GM18499 (cell line): Measurements from ENCODE around the gene FIZ1.
"Not testable (repeated sequence)": the region's sequence is repeated elsewhere in the genome, so short reads cannot be mapped to it uniquely, and the experiment has no call there.

Experiments used
- ATAC-seq: cut with Tn5 transposase; IDR thresholded peaks from one replicate; pipeline ENCODE4 v1.9.1; 2021; ENCODE audit warnings: moderate number of reproducible peaks; ENCODE audit not compliant: insufficient read depth, unreplicated experiment

Gene FIZ1

GRCh38 chr19:55579766-55580621 lies 19.3 kb downstream of the FIZ1 start:
- no peak for ATAC-seq

- no peak for ATAC-seq
Observed at GRCh38 chr19:55578761-55579747, 20.3 kb downstream of the FIZ1 start.

- no peak for ATAC-seq
Observed at GRCh38 chr19:55578031-55578760, 21.1 kb downstream of the FIZ1 start.

GRCh38 chr19:55576746-55577145 lies 22.6 kb downstream of the FIZ1 start:
- ATAC-seq: no peak

DNA sequence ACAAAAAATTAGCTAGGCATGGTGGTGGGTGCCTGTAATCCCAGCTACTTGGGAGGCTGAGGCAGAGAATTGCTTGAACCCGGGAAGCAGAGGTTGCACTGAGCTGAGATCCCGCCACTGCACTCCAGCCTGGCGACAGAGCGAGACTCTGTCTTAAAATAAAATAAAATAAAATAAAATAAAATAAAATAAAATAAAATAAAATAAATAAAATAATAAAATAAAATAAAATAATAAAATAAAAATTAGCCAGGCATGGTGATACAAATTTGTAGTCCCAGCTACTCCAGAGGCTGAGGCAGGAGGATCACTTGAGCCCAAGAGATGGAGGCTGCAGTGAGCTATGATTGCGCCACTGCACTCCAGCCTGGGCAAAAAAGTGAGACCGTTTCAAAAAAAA lies 25.4 kb downstream of the FIZ1 start:
- ATAC-seq: not testable (repeated sequence)

GRCh38 chr19:55569477-55569876 lies 29.8 kb downstream of the FIZ1 start:
- ATAC-seq: not testable (repeated sequence)

- ATAC-seq: no peak
Observed at GRCh38 chr19:55567708-55568328, 31.5 kb downstream of the FIZ1 start.

- no peak for ATAC-seq
Observed at GRCh38 chr19:55566823-55567222, 32.5 kb downstream of the FIZ1 start.

GRCh38 chr19:55563261-55563690 lies 36.0 kb downstream of the FIZ1 start:
- ATAC-seq: no peak

DNA sequence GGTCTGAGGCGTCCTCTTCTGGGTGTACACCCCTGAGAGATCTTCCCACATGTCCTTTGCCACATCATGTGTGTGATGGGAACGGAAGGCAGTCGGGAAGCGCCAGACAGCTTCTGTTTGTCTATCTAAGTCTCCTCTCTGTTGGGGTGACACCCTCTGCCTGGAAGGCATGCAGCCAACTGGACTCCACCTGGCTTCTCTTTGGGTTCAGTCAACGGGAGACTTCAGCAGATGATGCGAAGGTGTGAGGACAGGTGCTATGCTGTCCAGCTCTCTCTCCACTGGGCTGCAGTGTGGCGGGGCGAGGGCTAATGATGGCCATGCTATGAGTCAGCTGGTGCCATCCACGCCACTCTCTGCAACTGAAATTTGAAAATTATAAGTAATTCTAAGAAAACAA lies 39.6 kb downstream of the FIZ1 start:
- no peak for ATAC-seq

DNA sequence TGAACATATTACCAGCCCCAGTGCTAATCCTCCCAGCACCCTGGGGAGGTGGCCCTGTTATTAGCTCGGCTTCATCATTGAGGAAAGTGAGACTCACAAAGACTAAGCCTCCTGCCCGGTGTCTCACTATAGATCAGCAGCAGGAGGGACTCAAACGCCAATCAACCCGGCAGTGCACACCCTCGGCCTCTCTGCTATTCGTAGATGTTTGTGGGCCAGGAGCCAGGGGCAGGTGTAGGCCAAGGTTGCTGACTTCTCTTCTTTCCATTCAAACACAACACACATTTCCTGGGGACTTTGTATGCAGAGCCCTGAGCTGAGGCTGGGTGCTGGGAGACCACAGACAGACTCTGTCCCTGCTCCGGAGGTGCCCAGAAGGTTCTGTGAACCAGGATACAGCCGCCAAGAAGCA lies 44.6 kb downstream of the FIZ1 start:
- ATAC-seq: no peak

DNA sequence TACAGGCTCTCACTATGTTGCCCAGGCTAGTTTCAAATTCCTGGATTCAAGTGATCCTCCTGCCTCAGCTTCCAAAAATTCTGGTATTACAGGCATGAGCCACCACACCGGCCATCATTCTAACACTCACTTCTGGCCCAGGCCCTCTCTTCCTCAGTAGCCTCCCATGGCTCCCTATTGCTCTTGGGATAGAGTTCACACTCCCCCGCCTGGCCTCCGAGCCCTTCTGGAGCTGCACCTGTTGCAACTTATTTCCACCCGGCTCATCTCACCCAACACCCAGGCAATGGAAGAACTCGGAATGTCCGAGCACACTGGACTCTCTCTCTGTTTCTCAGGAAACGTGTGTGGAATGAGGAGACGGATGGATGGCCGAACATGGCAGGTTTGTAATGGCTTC lies 45.0 kb downstream of the FIZ1 start:
- ATAC-seq: no peak

DNA sequence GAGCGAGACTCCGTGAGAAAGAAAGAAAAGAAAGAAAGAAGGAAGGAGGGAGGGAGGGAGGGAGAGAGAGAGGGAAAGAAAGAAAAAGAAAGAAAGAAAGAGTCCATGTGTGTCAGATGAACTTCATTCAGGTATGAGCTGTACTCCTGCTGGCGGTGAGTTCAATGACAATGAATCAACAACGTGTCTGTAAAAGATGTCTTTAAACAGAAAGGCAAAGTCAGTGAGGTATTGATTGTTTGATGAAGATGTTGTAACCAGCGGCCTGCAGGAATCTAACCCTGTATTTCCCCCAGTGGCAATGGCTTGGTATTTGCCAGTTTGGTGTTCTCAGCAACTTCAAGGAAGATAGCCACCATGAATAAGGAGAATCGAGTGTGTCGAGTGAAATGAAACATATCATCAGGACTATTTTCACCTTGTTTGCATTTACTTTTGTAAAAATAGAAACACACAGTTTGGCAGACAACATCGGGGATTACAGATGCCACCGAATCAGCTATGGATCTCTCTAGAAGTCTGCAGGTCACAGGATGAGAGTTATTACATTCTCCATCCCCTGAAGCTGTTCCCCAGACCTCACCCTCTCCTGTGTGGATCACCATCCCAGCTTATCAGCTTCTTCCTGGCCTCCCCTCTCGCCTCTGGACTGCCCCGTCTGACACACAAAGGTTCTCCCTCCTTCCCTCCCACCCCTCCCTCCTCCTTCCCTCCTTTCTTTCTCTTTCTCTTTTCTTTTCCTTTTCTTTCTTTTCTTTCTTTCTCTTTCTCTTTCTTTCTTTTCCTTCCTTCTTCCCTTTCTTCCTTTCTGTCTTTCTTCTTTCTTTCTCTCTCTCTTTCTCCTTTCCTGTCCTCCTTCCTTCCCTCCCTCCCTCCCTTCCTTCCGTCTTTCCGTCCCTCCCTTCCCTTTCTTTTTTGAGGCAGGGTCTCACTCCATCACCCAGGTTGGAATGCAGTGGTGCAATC lies 45.8 kb downstream of the FIZ1 start:
- no peak for ATAC-seq

DNA sequence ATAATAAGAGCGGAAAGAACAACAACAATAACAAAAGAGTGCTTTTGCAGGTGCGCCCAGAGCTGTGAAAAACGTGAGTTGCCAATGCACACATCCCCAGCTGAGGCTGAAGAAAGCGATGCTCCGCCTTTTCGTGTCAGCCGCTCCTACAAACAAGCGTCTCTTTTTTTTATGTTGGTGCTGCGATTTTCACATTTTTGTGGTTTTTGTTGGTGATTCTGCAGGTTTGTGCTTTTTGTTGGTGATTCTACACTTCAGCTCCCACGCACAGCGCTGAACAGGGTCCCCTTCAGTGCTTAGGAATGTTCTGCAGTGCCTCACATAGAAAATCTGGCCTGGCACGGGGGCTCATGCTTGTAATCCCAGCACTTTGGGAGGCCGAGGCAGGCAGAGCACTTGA lies 46.7 kb downstream of the FIZ1 start:
- ATAC-seq: no peak

- no peak for ATAC-seq
Observed at GRCh38 chr19:55552206-55552605, 47.1 kb downstream of the FIZ1 start.

- ATAC-seq: no peak
Observed at GRCh38 chr19:55550321-55550650, 49.0 kb downstream of the FIZ1 start.

GRCh38 chr19:55549500-55550320 lies 49.6 kb downstream of the FIZ1 start:
- no peak for ATAC-seq
